Stimulated activated CD4-positive, alpha-beta T cell treated with anti-CD3 and anti-CD28 coated beads, Interleukin-12 subunit alpha, Interleukin-12 subunit beta, amount 100 ng/mL, for 4 hours (primary cell): ENCODE data around the gene GAD2.
A peak's percentile ranks its signal among the peaks of the same experiment; 100 is the strongest.
"Not testable (repeated sequence)": the region's sequence is repeated elsewhere in the genome, so short reads cannot be mapped to it uniquely, and the experiment has no call there.

Experiments used
- DNase-seq: peaks from one replicate; pipeline ENCODE4 v3.0.0-alpha.2; 2020

Gene GAD2

DNA sequence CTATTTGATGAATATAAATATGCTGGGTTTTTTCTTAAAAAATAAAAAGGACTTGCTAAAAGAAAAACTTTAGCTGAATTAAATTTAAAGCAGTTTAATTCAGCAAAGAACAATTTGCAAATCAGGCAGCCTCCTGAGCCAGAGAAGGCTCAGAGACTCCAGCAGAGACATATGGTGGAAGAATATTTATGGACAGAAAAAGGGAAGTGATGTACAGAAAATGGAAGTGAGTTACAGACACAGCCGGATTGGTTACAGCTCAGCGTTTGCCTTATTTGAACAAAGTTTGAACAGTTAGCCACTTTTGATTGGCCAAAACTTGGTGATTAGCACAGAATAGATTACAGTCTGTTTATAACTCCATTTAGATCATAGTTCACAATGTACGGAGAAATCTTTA lies 110.3 kb downstream of the GAD2 start:
- DNase-seq = no peak

DNA sequence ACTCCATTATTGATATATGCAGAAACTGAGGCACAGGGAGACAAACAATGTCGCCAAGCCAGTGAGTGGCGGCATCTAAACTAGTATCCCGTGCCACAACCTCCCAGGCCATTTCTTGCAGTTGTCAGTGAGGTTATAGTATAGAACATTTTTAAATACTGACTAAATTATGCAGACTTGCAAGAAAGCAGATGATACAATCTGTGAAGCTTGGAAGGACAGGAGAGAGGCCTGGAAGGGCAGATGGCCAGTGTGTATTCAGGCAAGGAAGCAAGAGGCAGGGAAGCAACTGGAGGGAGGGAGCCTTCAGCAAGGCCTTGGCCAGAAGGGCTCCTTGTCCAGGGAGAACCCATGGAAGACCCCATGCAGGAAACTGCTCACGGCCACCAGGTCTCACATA lies 111.2 kb downstream of the GAD2 start:
- DNase-seq = no peak

DNA sequence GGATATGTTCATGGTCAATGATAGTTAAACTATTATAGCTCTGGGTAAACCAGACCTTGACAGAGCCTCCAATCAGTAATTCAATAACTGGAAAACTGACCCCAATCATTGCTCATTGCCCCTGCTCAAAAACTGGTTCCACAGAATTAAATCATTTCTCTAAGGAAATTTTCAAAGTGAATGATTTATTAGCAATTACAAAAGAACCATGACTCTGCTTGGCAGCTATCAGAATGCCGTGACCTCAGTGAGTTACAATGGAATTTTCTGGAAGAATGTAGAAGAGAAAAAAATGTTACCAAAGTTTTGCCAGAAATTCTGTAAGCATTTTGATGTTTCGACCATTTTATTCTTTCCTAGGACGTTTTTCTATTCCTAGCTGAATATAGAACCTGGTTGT lies 114.8 kb downstream of the GAD2 start:
- DNase-seq = no peak

GRCh38 chr10:26334232-26334931 lies 117.8 kb downstream of the GAD2 start:
- no peak for DNase-seq

DNA sequence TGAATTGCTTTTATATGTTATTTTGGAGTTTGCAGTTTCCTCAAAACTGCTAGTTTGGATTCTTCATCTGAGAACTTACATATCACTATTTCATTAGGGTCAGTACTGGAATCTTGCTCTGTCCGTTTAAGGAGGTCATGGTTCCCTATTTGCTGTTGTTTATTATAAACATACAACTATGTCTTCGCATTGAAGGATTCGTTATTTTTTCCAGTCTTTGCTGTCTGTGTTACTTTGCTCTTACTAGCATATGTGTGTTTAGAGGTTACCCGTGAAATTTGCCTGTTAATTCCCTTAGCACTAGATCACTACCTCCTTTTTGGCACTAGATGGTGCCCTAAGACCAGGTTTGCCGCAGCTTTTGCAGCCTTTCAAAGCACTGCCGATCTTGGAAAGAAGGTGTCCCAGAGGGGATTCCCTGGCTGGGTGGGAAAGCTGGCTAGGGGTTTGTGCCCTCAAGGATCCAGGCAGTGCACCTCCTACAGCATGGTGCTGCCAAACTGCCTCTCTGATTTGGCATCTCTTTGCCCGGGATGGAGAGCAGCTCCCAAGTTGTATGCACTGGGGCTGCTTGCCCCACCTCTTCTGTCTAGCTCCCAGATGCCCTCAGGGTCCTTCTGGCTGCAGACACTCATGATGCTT lies 118.5 kb downstream of the GAD2 start:
- DNase-seq = peak; percentile 40

DNA sequence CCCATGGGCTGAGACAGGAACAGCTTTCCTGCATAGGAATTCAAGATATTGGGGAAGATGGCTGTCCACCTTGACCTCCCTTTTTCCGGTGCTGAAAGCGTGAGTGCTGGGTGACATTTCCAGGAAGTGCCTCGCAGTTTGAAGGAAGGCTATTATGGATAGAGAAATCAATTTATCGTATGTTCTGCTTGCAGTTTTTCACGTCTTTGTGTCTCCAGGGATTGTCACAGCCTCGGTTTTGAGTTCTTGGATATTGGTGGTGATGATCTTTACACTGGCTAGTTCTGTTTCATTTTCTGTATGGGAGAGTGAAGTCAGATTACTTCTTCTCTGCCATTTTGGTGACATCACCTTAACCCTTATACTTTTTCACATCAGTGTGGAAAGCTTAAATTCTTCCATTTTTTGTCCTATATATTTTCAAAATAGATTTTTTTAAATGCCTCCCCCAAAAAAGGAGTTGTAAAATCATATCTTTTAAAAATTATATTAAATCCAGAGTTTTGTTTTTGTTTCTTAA lies 119.1 kb downstream of the GAD2 start:
- no peak for DNase-seq

DNA sequence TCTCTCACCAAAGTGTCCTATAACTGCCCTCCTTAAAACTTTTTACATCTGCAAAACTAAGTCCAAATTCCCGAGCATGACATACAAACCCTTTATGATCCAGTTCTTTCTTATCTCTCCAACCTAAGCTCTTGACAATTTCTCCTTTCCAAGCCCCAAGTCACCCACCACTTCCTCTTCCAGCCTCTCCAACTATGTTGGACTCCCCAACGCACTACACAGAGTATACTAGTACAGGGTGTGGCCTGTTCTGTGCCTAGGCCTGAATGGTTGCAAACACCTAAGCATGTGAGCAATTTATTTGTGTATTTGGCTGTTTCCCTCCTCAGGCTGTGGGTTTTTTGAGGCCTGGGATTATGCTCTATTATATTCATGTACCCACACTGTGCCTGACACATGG lies 120.4 kb downstream of the GAD2 start:
- DNase-seq = no peak

GRCh38 chr10:26341701-26342100 lies 125.1 kb downstream of the GAD2 start:
- no peak for DNase-seq

DNA sequence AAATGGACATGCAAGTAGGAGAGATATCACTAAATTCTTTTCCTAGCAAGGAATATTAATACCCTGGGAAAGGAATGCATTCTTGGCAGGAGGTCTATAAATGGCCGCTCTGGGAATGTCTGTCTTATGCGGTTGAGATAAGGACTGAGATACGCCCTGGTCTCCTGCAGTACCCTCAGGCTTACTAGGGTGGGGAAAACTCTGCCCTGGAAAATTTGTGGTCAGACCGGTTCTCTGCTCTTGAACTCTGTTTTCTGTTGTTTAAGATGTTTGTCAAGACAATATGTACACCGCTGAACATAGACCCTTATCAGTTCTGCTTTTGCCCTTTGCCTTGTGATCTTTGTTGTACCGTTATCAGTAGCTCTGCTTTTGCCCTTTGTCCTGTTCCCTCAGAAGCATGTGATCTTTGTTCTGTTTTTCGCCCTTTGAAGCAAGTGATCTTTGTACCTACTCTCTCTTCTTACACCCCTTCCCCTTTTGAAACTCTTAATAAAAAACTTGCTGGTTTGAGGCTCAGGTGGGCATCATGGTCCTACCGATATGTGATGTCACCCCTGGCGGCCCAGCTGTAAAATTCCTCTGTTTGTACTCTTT lies 132.3 kb downstream of the GAD2 start:
- DNase-seq = not testable (repeated sequence)
